OCI-M1 (cell line): ENCODE results near the gene PRR35.

Source experiments
- DNase-seq: peaks from one replicate; lab custom pipeline; 2025; lab: John Stamatoyannopoulos, UW

PRR35 gene

GRCh38 chr16:564690-565418 lies 4.7 kb downstream of the PRR35 start:
- no peak for DNase-seq

DNA sequence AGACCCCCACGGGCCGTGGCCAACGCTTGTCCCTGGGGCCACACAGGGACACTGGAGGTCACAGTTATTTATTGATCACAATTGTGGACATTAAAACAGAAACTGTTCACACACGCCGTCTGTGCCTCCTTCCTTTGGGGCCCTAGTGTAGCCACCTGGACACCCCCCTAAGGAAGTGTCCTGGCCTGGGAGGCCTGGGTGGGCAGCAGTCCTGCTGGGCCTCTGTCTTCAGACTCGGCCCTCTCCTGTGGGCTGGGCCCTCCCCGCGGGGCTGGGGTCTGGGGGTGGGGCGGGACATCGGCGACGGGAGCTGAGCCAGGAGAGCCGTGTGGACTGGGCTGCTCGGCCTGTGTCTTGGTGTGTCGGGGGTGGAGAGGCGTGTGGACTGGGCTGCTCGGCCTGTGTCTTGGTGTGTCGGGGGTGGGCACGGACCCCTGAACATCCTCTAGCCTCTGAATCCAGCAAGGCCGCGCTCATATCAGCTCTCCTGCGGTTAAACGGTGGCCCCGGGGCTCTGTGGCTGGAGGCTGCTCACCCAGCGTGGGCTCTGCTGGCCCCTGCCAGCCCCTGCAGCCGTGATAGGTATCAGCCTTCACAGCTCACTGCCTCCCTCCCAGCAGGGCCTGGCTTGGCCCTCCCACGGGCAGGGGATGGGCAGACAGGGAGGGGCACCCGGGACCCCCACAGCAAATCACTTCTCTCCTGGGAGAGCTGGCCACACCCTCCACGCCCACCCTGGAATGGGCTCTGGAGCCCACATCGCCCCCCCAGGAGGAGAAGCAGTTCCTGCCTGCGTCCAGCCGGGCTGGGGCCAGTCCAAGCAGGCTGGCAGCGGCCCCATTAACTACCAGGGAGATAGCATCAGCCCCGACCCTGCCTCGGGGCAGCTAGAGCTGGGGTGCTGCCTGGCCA lies 5.5 kb downstream of the PRR35 start:
- peak; percentile 83 for DNase-seq

DNA sequence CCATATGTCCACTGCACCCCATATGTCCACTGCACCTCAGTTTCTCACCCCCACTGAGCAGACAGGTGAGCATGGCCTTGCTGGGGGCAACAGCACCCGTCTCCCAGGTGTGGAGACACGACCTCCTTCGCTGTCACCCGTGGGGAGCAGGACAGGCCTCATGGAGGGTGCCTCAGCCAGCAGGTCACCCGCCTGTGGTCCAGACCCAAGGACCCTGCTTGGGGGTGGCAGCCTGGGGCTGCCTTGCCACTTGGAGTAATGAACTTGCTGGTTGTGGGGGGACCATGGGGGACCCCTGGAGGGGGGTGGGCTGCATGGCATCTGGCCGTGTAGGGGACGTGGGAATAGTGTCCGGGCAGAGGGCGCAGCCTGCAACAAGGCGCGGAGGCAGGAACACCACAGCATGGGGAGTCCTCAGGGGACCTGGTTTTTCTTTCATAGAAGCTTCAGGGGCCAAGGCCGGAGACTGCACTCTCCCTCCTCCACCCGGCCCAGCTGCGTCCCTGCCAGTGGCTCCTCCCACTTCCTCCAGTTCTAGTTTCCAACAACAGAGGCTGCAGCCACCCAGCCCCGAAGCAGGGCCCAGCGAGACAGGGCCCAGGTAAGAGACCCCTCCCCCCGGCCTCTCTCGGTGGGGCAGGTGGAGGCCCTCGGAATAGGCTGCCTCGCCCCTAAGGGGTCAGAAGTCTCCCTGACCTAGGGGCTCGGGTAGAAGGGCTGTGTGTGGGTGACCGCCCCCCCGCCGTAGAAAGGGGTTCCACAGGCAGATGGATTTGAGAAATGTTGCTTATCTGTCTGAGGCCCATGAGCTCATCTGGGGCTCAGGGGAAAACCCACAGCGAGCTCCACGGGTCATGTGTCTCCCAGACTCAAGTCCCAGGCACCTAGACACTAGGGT lies 6.5 kb downstream of the PRR35 start, which contains the start of gene NHLRC4:
Gene NHLRC4 (plus strand): TSS at position 531 of the 898 bp plus-strand sequence. CDS start 1,043 bp downstream, outside the sequence.
- DNase-seq = peak; percentile 93

DNA sequence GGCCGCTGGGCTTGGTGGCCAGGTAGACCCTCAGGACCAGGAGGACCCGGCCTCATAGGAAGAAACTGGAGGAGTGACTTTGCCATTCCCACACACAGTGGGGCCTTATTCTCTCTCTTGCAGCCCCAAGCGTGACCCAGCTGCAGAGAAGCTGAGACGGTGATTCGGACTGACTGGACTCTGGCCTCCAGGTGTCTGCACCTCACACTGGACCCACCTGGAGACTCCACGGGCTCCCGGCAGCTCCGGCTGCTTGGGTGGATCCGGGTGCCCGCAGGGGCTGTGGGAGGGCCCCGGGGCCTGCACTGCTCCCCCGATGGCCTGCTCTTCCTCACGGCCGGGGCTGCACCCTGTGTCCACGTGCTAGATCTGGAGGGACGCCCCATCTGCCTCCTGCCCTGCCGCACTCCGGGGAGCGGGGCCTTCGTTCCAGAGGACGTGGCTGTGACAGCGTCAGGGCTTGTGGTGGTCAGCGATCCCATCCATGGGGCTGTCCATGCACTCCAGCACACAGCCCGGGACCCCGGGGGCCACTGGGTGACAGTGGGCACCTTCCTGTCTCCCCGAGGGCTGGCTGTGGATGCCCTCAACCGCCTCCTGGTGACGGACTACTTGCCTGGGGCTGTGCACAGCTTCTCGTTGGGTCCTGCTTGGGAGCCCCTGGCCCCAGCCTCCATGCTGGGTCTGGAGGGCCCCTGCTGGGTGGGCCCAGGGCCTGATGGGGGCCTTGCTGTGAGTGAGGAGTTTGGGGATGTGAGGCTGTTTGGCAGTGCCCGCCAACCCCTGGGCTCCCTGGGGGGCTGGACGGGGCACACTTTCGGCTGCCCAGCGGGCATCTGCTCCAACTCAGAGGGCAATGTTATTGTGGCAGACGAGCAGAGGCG lies 7.4 kb downstream of the PRR35 start:
- no peak for DNase-seq

- peak; percentile 63 for DNase-seq
Measured at GRCh38 chr16:568401-569258, 8.4 kb downstream of the PRR35 start.

DNA sequence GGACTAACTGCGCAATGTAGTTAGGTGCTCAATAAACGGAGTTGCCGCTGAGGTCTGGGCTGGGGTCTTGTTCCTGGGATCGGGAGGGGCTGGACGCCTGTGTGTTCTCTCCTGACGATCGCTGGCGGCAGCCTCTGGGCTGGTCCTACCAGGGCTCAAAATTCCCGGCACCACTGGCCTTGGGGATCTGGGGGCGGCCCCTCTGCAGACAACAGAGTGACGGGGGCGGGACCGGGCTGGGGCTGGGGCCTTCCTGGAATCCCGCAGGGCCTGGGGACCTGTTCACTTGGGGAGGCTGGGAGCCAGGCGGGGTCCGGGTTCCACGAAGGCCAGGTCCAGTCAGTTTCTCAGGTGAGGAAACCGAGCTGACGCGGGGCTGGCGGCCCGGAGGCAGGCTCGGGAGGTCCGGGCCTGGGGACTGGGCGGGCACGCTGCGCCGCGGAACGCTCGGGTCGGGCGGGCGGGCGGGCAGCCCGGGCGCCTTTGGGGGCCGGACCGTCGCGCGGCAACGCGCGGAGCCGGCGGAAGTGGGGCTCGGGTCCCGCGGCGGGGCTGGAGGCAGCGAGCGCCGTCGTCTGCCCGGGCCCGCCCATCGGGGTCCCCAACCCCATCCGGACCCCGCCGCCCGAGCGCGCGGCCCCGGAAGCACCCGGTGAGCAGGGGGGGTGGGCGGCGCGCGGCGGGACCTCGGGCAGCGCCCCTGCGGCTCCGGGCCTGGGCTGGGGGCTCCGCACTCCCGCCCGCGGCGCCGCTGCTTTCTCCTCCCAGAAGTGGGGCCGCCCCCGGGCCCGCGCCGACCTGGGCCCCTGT lies 9.5 kb downstream of the PRR35 start, which contains the start of gene PIGQ:
Gene PIGQ (plus strand): TSS at position 524 of the 810 bp plus-strand sequence. CDS start 4,107 bp downstream, outside the sequence.
- peak; percentile 80 for DNase-seq

DNA sequence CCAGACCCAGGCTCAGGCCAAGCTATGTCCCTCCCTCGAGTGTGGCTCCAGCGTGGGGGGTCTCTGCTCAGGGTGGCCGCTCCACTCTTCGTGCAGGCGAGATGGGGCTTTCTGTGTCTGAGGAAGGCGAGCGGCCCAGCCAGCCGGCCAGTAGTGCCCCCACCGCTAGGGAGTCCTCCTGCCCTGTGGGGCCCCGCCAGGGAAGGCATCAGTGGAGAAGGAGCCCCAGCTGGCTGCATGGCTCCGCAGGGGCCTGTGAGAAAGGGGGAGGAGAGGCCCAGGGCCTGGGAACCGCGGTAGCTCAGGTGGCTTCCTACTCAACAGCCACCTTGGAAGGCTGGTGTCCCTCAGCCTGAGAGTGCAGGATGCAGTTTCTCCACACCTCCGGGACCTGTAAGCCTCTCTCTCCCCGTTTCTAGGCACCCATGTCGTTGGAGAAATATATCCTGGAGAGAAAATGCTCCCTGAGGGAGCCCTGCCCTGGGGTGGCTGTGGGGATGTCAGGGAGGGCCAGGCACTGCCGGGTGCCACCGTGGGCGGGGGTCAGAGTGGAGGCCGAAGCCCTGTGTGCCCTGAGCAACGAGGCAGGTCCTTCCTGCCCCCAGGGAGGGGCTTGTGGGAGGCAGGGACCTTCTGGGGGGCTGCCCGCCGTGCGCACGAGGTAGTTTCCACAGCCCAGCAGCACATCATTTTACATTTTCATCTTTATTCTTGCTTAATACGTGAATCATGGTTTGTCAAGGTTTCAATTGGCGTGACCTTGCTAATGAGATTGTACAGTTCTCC lies 12.9 kb downstream of the PRR35 start:
- DNase-seq = no peak

GRCh38 chr16:574021-574760 lies 14.0 kb downstream of the PRR35 start:
- no peak for DNase-seq

DNA sequence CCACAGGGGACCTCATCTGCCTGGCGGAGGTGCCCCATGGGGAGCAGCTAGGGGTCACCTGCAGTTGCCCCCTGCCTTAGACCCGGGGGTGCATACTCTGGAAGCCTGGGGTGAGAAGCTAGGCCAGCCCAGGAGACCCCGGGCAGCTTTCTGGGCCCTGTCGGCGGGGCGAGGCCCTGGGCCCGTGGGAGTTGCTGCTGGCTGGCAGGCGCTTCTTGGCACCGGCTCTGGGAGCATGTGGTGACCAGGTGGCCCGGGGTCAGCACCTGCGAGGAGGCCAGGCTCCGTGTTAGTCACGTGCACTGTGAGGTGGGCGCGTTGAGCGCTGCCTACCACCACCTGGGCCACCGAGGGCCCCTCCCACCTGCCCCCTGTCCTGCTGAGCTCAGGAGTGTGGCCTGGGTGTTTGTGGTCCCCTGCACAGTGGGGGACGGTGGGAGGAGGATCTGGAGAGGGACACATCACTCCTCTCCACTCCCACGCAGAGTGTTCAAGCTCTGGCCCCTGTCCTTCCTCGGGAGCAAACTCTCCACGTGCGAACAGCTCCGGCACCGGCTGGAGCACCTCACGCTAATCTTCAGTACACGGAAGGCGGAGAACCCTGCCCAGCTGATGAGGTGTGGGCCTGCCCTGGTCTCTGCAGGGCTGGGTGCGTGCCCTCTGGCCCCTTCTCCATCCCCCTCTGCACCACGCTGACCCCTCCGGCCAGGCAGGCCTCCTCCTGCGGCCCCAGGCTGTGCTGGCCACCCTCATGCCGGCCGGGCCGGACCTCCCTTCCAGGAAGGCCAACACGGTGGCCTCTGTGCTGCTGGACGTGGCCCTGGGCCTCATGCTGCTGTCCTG lies 15.4 kb downstream of the PRR35 start:
- no peak for DNase-seq

DNA sequence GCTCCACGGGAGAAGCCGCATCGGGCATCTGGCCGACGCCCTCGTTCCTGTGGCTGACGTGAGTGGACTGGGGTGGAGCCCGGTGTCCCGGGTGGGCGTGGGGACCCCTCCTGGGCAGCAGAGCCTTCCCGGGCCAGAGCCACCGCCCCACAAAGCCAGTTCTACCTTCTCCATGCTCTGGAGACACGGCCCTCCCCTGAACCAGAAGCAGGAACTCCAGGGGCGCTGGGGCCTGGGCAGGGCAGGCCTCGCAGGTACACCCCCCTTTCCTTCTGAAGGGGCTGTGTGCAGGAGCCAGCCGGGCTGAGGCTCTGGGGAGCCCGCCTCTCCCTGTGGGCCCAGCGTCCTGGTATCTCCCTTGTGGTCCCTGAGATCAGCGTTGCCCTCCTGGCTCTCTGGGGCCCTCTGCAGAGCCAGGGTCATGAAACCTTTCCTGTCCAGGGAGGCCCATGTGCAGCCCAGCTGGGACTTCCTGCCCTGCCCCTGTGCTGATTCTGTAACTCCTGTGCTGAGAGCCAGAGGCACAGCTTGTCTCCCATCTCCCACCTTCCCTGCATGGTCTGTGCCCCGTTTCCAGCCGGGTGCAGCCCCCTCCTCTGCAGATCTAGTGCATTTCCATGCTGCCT lies 16.1 kb downstream of the PRR35 start:
- peak; percentile 29 for DNase-seq

- peak; percentile 16 for DNase-seq
Measured at GRCh38 chr16:576823-577201, 16.6 kb downstream of the PRR35 start.

DNA sequence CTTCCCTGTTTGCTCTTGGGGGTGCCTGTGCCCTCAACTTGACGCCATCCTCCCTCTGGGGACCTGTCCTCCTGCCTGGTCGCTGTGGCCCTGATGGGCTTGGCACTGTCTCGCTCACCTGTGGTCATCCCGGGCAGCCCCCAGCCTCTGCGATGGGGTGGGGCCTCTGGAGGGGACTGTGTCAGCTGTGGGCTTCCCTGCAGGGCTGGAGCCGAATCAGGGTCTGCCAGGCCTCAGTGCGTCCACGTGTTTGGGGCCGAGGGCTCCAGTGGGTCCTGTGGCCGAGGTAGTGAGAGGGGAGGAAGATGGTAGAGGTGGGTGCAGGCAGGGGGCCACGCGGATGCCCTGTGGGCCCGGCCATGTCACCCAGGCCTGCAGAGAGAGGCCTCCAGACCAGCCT lies 17.6 kb downstream of the PRR35 start:
- no peak for DNase-seq

DNA sequence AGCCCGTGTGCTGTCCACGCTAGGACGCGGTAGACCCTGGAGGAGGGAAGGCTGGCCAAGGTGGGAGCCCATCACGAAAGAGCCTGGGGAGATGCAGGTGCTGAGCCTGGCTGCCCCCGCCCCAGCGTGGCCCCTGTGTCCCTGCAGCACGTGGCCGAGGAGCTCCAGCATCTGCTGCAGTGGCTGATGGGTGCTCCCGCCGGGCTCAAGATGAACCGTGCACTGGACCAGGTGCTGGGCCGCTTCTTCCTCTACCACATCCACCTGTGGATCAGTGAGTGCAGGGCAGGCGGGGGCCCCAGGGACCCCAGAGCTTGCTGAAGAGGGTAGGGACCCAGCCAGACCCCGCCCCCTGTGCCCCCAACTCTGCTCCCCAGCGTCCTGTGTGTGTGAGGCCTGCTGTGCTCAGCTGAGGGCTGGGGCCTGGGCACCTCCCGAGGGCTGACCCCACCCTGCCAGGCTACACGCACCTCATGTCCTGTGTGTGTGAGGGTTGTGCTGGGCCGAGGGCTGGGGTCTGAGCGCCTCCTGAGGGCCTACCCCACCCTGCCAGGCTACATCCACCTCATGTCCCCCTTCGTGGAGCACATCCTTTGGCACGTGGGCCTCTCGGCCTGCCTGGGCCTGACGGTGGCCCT lies 18.2 kb downstream of the PRR35 start:
- DNase-seq = no peak

DNA sequence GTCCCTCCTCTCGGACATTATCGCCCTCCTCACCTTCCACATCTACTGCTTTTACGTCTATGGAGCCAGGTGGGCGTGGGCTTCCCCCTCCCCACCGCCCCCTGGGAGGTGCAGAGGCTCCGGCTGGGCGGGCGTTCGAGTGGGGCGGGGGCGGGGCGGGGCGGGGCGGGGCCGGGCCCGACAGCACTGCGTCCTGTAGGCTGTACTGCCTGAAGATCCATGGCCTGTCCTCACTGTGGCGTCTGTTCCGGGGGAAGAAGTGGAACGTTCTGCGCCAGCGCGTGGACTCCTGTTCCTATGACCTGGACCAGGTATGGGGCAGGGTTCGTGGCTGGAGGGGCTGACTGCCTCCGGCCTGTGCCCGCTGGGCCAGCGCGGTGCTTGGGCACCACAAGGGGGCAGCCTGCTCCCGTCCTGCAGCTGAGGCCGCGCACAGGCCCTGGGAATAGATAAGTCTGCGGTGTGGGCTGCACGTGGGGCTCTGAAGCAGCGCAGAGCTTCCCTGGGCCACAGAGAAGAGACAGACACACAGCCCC lies 18.7 kb downstream of the PRR35 start:
- DNase-seq = peak; percentile 94
